HG02763 (cell line): Measurements from ENCODE around the gene ALOX15B.

Experiments
- ATAC-seq: cut with Tn5 transposase; IDR thresholded peaks from one replicate; pipeline ENCODE4 v1.9.1; 2021; ENCODE audit warnings: mild to moderate bottlenecking, moderate library complexity; ENCODE audit not compliant: unreplicated experiment

ALOX15B gene

GRCh38 chr17:8039611-8040168 lies 831 bp downstream of the ALOX15B start:
- no peak for ATAC-seq

- no peak for ATAC-seq
Measured at GRCh38 chr17:8041249-8041928, 2.5 kb downstream of the ALOX15B start.

DNA sequence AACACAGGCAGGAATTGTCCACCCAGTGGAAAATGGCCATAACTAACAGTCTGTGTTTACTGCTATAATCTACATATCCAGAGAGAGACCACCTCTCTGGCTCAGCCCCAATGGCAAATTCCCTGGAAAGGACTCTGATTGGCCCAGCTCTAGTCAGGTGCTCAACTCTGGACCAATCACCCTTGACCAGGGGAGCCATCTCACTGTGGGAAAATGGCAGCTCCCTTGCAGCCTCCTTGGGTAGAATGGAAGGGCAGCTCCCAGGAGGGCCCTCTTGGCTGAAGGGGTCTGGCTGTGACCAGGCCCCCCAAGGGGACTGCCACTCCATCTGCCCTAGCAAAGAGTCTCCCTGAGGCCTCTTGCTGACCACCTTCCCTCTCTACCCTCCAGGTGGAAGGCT lies 3.1 kb downstream of the ALOX15B start:
- ATAC-seq, result no peak

DNA sequence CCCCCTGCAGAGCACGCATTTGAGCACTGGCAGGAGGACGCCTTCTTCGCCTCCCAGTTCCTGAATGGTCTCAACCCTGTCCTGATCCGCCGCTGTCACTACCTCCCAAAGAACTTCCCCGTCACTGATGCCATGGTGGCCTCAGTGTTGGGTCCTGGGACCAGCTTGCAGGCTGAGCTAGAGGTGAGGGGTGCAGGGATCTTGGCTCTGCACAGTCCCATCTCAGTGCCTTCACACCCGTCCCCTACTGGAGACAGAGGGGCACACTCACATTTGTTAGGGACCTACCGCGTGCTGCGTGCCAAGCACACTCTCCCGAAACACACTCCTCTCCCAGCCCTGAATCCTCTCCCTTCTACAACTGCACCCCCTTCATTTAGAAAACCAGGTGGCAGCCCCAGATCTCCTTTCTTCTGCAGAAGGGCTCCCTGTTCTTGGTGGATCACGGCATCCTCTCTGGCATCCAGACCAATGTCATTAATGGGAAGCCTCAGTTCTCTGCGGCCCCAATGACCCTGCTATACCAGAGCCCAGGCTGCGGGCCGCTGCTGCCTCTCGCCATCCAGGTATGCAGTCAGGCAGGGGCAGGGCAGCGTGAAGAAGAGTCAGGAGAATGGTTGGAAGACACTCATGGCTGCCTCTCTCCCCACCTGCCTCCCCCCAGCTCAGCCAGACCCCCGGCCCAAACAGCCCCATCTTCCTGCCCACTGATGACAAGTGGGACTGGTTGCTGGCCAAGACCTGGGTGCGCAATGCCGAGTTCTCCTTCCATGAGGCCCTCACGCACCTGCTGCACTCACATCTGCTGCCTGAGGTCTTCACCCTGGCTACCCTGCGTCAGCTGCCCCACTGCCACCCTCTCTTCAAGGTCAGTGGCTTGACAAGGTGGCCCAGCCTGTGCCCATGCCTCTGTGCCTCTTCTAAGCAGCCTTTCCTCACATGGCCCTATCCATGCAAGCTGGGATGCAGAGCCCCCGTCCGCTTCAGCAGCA lies 6.3 kb downstream of the ALOX15B start:
- no peak for ATAC-seq

DNA sequence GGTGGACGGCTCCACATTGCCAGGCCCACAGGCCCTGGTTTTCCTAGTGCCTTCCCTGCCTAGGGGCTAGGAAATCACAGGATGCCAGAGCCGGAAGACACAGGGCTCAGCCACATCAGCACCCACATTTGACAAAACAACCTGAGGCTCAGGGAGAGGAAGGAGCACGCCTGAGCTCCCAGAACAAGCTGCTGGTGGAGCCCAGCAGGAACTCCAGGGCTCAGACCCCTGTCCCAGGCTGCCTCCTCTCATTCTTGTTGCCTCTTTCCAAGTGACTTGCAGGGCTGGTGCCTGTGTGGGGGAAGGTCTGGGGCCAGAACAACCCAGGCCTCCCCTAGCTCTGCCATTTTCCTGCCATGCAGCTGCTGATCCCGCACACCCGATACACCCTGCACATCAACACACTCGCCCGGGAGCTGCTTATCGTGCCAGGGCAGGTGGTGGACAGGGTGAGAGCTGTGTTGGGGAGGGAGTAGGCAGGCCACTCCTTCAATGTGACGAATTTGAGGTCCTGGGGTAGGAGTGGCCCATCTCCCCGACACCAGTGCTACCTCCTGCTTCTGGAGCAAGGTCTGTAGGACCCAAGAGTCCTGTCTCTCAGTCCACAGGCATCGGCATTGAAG lies 7.6 kb downstream of the ALOX15B start:
- no peak for ATAC-seq

- no peak for ATAC-seq
Measured at GRCh38 chr17:8046929-8047768, 8.3 kb downstream of the ALOX15B start.

- no peak for ATAC-seq
Measured at GRCh38 chr17:8047769-8048110, 8.9 kb downstream of the ALOX15B start.

- no peak for ATAC-seq
Measured at GRCh38 chr17:8048236-8048635, 9.4 kb downstream of the ALOX15B start.

DNA sequence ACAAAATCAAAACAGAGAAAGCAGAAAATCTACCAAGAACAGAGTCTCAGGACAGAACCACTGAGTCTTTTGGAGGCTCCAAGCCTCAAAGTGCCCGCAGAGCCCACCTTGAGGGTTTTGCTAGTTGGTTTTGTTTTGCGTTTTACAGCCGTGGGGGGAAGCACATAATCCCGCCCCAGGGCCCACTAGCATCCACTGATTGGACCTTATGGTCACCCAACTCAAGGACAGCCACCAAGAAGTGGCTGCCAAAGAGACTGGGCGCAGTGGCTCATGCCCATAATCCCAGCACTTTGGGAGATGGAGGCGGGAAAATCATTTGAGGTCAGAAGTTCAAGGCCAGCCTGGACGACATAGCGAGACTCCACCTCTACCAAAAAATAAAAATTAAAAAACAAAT lies 9.9 kb downstream of the ALOX15B start:
- no peak for ATAC-seq

- ATAC-seq, result no peak
Measured at GRCh38 chr17:8051831-8052230, 13.0 kb downstream of the ALOX15B start.

- no peak for ATAC-seq
Measured at GRCh38 chr17:8052256-8053252, 13.7 kb downstream of the ALOX15B start.

GRCh38 chr17:8053600-8053999 lies 14.7 kb downstream of the ALOX15B start:
- ATAC-seq, result no peak

GRCh38 chr17:8055851-8056231 lies 17.0 kb downstream of the ALOX15B start:
- no peak for ATAC-seq

- no peak for ATAC-seq
Measured at GRCh38 chr17:8056232-8056975, 17.5 kb downstream of the ALOX15B start.

GRCh38 chr17:8056976-8057625 lies 18.2 kb downstream of the ALOX15B start:
- no peak for ATAC-seq

- ATAC-seq, result no peak
Measured at GRCh38 chr17:8057691-8058114, 18.8 kb downstream of the ALOX15B start.

- no peak for ATAC-seq
Measured at GRCh38 chr17:8059131-8059530, 20.3 kb downstream of the ALOX15B start.

GRCh38 chr17:8060274-8060673 lies 21.4 kb downstream of the ALOX15B start:
- ATAC-seq, result no peak
